Raji (cell line): ENCODE measurements around the gene C1QTNF12.

ENCODE experiments used
- POLR2A ChIP-seq: IDR thresholded peaks from 2 replicates; pipeline ENCODE4 v1.6.1; 2011; ENCODE audit warnings: low read depth, low read length, control low read depth; ENCODE audit not compliant: insufficient read depth

C1QTNF12 gene, protein sequence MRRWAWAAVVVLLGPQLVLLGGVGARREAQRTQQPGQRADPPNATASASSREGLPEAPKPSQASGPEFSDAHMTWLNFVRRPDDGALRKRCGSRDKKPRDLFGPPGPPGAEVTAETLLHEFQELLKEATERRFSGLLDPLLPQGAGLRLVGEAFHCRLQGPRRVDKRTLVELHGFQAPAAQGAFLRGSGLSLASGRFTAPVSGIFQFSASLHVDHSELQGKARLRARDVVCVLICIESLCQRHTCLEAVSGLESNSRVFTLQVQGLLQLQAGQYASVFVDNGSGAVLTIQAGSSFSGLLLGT

GRCh38 chr1:1246577-1247340 lies at the start of gene C1QTNF12:
C1QTNF12 (minus strand) TSS chr1:1246722; CDS start chr1:1246690, 32 bp downstream.
- no peak for TF ChIP-seq POLR2A

DNA sequence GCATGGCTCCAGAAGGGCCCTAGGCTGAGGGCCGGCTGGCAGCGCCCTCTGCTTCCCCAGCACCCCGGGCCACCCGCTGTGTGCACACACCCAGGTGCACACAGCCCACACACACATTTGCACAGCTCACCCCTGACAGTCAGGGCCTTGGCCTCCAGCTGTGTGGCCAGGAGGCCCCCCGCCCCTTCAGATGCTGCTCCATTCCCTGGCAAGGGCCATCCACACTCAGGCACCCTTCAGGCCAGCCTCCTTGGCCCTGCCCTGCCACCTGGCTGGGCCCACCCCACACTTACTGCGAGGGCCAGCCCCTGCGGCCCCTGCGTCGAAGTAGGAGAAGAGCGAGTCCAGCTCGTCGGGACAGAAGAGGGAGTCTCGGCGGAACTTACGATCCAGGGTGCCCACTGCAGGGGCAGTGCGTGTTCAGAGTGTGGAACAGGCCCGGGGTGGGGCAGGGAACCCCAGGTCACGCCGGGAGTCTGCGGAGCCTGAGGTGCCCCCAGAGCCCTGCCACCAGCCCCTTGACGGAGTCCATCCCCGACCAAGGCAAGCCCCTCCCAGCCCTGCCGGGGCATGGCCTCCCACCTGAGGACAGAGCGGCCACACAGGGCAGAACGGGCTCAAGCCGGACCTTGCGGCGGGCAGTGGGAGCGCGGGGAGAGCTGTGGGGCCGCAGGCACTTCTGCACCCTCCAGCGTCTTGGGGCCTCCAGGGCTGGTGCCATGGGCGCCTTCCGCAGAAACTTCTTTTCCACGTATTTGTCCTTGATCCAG lies 48.8 kb upstream of the C1QTNF12 start:
- TF ChIP-seq POLR2A, result no peak

GRCh38 chr1:1294250-1294890 lies 47.8 kb upstream of the C1QTNF12 start:
- no peak for TF ChIP-seq POLR2A

DNA sequence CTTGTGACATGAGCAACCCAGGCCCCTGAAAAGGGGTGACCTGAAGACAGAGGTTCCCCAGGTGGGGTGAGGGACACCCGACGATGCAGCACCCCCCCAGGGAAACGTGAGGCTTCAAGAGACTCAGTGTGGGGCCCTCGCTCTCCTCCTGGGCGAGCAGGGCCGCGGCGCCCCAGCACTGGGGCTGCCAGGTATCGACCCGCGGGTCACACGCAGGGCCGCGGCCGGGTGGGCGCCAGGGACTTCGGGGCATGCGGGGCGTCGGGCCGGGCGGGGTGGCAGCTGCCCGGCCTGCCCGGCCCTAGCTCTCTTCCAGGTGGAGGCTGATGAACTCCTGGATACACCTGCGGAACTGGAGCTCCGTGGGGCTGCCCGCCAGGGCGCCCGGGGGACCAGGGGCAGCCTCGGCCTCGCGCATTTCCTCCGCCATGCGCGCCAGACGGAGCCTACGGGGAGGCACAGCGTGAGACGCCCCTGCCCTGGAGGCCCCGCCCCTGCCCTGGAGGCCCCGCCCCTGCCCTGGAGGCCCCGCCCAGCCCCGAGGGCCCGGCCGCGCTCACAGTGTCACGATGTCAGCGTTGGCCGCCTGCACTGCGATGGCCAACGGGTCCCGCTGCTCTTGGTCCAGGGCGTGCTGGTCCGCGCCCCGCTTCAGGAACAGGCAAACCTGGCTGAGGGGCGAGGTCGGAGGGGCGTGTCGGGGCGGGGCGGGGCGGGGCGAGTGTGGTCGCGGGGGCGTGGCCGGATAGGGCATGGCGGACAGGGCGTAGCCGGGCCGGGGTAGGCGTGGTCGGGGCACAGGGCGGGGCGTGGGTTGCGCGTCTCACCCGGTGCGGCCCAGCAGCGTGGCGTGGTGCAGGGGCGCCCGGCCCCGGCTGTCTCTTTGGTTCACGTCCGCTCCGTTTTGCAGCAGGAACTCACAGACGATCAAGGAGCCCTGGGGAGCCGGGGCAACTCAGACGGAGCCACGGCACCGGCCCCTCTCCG lies 47.0 kb upstream of the C1QTNF12 start:
- TF ChIP-seq POLR2A, result no peak

DNA sequence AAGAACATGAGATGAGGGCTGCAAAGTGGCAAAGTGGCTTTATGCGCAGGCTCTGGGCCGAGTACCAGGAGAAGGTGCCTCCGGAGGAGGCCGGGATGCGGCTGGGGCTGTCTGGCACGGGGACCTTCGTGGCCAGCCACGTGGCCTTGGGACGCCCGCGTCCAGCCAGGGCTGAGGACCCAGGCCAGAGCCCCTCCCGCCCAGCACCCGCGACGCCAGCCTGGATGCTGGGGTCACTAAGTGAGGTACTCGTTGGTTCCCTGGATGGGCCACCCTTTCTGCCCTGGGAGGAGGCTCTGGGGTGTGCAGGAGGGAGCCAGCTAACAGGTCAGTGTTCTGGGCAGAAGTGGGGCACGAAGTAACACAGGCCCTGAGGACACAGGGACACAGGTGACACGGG lies 46.3 kb upstream of the C1QTNF12 start:
- TF ChIP-seq POLR2A, result no peak

- TF ChIP-seq POLR2A, result no peak
These were observed 45.9 kb upstream of the C1QTNF12 start for GRCh38 chr1:1292442-1292779.

GRCh38 chr1:1291548-1292441 lies 45.3 kb upstream of the C1QTNF12 start:
- TF ChIP-seq POLR2A, result peak; percentile 30; the same call in 1 of the 2 replicates

- no peak for TF ChIP-seq POLR2A
These were observed 44.6 kb upstream of the C1QTNF12 start for GRCh38 chr1:1291023-1291528.

- TF ChIP-seq POLR2A, result no peak
These were observed 43.8 kb upstream of the C1QTNF12 start for GRCh38 chr1:1290238-1290731.

DNA sequence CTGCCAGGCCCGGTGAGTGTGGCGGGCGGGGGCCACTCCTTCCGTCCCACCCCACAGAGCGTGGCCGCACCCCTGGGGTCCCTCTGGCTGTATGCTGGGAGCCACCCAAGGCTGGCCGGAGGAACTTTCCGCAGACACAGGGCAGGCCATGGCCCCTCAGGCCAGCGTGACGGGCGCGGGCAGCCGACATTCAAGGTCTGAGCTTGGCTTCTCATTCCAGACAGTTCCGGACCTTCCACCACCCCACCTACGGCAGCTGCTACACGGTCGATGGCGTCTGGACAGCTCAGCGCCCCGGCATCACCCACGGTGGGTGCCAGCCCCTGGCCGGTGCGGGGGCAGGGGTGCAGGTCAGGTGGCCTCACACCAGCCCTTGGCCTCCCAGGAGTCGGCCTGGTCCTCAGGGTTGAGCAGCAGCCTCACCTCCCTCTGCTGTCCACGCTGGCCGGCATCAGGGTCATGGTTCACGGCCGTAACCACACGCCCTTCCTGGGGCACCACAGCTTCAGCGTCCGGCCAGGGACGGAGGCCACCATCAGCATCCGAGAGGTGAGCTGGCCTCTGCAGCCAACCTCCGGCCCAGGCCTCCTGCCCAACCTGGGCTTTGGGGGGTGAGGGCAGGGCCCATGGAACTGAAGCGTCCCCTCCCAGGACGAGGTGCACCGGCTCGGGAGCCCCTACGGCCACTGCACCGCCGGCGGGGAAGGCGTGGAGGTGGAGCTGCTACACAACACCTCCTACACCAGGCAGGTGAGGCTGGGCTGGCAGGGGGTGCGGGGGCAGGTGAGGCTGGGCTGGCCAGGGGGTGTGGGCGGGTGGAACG lies 41.0 kb upstream of the C1QTNF12 start:
- no peak for TF ChIP-seq POLR2A

- no peak for TF ChIP-seq POLR2A
These were observed 40.1 kb upstream of the C1QTNF12 start for GRCh38 chr1:1286313-1287261.
